HL-60 (cell line): ENCODE results near the gene IGFBPL1.

ENCODE experiments used
- DNase-seq, 2 experiments: peaks; one replicate each; pipeline ENCODE4 v3.0.0-alpha.2; 2010 to 2020; ENCODE audit warnings: low read depth in 1 of 2, low spot score in 1 of 2
- H3K27ac ChIP-seq: fragments of 250-450 bp; sonication (Bioruptor Pico); replicated peaks from 2 replicates; pipeline ENCODE4 v1.5.1; 2020; ENCODE audit warnings: mild to moderate bottlenecking, moderate library complexity
- H3K27me3 ChIP-seq: fragments of 250-450 bp; sonication (Bioruptor Pico); 2 replicates; pipeline ENCODE4 v1.5.1; 2021; ENCODE audit warnings: mild to moderate bottlenecking, moderate library complexity; ENCODE audit not compliant: insufficient read depth, poor library complexity, severe bottlenecking
- H3K4me3 ChIP-seq: replicated peaks from 2 replicates; pipeline ENCODE4 v1.5.1; 2011; ENCODE audit warnings: mild to moderate bottlenecking, control low read depth, low read length; ENCODE audit not compliant: insufficient read depth
- CTCF ChIP-seq: IDR thresholded peaks from one replicate; pipeline ENCODE4 v1.5.1; 2011; ENCODE audit warnings: low read length, control low read depth, inconsistent platforms; ENCODE audit not compliant: insufficient read depth
- GABPA ChIP-seq: IDR thresholded peaks from 2 replicates; pipeline ENCODE4 v1.6.1; 2012; ENCODE audit warnings: low read depth
- POLR2AphosphoS5 ChIP-seq: IDR thresholded peaks from 2 replicates; pipeline ENCODE4 v1.6.1; 2012; ENCODE audit warnings: low read depth
- REST ChIP-seq: IDR thresholded peaks from 2 replicates; pipeline ENCODE4 v1.6.1; 2012; ENCODE audit warnings: low read depth; ENCODE audit not compliant: insufficient replicate concordance
- SPI1 ChIP-seq: IDR thresholded peaks from 2 replicates; pipeline ENCODE4 v1.6.1; 2012; ENCODE audit warnings: low read depth, mild to moderate bottlenecking, borderline replicate concordance

The IGFBPL1 gene

GRCh38 chr9:38368731-38369130 lies 55.5 kb downstream of the IGFBPL1 start:
- peaks cover 2% of the 10 kb centered on the region for H3K27me3 ChIP-seq
- TF ChIP-seq GABPA = no peak
- no peak for DNase-seq

GRCh38 chr9:38367898-38368297 lies 56.4 kb downstream of the IGFBPL1 start:
- no peak for TF ChIP-seq REST
- TF ChIP-seq SPI1 = no peak
- TF ChIP-seq POLR2AphosphoS5 = no peak
- no peak for TF ChIP-seq CTCF
- no peak overlapping the region for H3K4me3 ChIP-seq
- no peak for DNase-seq
- no peak overlapping the region for H3K27ac ChIP-seq
- H3K27me3 ChIP-seq = no peaks in the 10 kb centered on the region

More at GRCh38 chr9:38368731-38369130, 55.5 kb downstream of the IGFBPL1 start:
- Histone ChIP-seq H3K27ac (no peak overlapping the region), H3K4me3 (no peak overlapping the region)

- Histone ChIP-seq H3K4me3 (no peak overlapping the region), H3K27ac (no peak overlapping the region), H3K27me3 (no peaks in the 10 kb centered on the region)
- DNase-seq = no peak
- TF ChIP-seq SPI1 (no peak), GABPA (no peak), REST (no peak), POLR2AphosphoS5 (no peak), CTCF (no peak)
These were observed 60.7 kb downstream of the IGFBPL1 start for GRCh38 chr9:38363589-38363925.

- no peaks in the 10 kb centered on the region for H3K27me3 ChIP-seq
- peak; percentile 34 to 68 for DNase-seq
- H3K27ac ChIP-seq = peak overlapping the region; percentile 35
- no peak for TF ChIP-seq GABPA
- no peak for TF ChIP-seq REST
- TF ChIP-seq POLR2AphosphoS5 = no peak
- TF ChIP-seq SPI1 = no peak
- peak; percentile 36 for TF ChIP-seq CTCF
- H3K4me3 ChIP-seq = peak overlapping the region; percentile 34
These were observed 61.2 kb downstream of the IGFBPL1 start for GRCh38 chr9:38362852-38363588.
